ENCODE data around the gene CRB2.

GRCh38 chr9:123362856-123363255 is 6.9 kb downstream of the CRB2 start:
- TF ChIP-seq CTCF (IDR thresholded peaks at IDR 0.05) (no peak), POLR2A (IDR thresholded peaks at IDR 0.05) (no peak)

Measured in heart left ventricle (tissue), 13 donors.